ENCODE data around the gene ESCO1. TPM values are rescaled to one million over a fixed set of nuclear protein-coding genes. Genes with fewer than 3 reads are reported as not detected.
A peak's percentile ranks its signal among the peaks of the same experiment; 100 is the strongest.
"Not testable (repeated sequence)": the region's sequence is repeated elsewhere in the genome, so short reads cannot be mapped to it uniquely, and the experiment has no call there.

Gene ESCO1, protein sequence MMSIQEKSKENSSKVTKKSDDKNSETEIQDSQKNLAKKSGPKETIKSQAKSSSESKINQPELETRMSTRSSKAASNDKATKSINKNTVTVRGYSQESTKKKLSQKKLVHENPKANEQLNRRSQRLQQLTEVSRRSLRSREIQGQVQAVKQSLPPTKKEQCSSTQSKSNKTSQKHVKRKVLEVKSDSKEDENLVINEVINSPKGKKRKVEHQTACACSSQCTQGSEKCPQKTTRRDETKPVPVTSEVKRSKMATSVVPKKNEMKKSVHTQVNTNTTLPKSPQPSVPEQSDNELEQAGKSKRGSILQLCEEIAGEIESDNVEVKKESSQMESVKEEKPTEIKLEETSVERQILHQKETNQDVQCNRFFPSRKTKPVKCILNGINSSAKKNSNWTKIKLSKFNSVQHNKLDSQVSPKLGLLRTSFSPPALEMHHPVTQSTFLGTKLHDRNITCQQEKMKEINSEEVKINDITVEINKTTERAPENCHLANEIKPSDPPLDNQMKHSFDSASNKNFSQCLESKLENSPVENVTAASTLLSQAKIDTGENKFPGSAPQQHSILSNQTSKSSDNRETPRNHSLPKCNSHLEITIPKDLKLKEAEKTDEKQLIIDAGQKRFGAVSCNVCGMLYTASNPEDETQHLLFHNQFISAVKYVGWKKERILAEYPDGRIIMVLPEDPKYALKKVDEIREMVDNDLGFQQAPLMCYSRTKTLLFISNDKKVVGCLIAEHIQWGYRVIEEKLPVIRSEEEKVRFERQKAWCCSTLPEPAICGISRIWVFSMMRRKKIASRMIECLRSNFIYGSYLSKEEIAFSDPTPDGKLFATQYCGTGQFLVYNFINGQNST
- total RNA-seq = 16.8 and 18.6 TPM in 2 replicates

GRCh38 chr18:21600526-21601410, at the start of gene ESCO1:
ESCO1 (minus strand) TSS chr18:21600704; CDS start chr18:21574843, 25,861 bp downstream.
- DNase-seq (ENCODE audit: low read depth) = peak; percentile 99
- peak; percentile 56 for TF ChIP-seq CTCF (IDR thresholded peaks at IDR 0.05; ENCODE audit: insufficient read depth, low read depth, low read length)
- peak within 1 kb of the TSS; percentile 99 for H3K4me3 ChIP-seq (ENCODE audit: low read depth, low read length)

DNA sequence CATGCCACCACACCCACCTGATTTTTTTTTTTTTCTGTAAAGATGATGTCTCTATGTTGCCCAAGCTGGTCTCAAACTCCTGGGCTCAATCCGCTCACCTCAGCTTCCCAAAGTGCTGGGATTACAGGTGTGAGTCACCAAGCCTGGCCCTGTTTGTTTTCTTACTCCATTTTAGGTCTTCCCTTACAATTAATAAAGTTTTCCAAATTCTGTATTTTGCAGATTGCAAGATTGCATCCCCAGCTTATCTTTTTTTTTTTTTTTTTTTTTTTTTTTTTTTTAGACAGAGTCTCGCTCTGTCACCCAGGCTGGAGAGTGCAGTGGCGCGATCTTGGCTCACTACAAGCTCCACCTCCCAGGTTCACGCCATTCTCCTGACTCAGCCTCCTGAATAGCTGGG, 39.9 kb upstream of the ESCO1 start:
- H3K4me3 ChIP-seq (ENCODE audit: low read depth, low read length); DNase-seq (ENCODE audit: low read depth): not testable (repeated sequence)

- TF ChIP-seq CTCF (IDR thresholded peaks at IDR 0.05; ENCODE audit: insufficient read depth, low read depth, low read length) = no peak
- DNase-seq (ENCODE audit: low read depth) = no peak
- H3K4me3 ChIP-seq (ENCODE audit: low read depth, low read length) = no peak overlapping the region
These were observed 38.3 kb upstream of the ESCO1 start for GRCh38 chr18:21638822-21639221.

DNA sequence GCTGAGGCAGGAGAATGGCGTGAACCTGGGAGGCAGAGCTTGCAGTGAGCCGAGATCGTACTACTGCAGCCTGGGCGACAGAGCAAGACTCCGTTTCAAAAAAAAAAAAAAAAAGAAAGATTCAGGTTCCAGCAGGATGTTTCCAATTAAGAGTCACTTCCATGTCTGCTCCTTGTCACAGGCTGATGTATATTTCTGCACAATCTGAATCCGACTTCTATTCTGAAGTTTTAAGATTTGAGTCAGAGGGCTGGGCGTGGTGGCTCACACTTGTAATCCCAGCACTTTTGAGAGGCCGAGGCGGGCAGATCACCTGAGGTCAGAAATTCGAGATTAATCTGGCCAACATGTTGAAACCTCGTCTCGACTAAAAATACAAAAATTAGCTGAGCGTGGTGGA, 36.3 kb upstream of the ESCO1 start:
- DNase-seq (ENCODE audit: low read depth) = no peak
- H3K4me3 ChIP-seq (ENCODE audit: low read depth, low read length) = no peak overlapping the region
- no peak for TF ChIP-seq CTCF (IDR thresholded peaks at IDR 0.05; ENCODE audit: insufficient read depth, low read depth, low read length)

DNA sequence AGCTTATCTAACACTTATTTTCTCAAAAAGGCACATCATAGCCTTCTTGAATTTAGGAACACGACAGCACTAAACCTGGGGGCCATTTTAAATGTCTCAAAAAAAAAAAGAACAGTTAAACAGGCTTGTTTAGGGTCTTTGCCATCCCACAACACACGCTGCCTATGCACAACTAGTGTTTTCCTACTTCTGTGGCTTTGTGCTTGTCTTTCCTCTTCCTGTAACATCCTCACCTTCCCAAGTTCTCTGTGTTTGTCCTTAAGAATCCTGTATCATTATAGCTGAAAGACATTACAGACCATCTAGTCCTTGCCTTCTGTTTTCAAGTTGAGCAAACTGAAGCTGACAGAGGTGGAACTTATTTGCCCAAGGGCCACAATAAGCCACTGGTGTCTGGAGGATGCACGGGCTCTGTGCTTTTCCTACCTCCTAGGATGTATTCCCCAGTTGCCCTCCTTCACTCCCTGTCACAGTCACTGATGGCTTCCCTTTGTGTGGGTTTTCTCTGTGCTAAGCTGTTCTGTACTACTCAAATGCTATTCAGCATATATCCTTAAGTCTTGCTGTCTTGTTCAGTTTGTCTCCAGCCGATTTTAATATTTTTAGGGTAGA, 34.2 kb upstream of the ESCO1 start:
- DNase-seq (ENCODE audit: low read depth) = no peak
- no peak for TF ChIP-seq CTCF (IDR thresholded peaks at IDR 0.05; ENCODE audit: insufficient read depth, low read depth, low read length)
- H3K4me3 ChIP-seq (ENCODE audit: low read depth, low read length) = no peak overlapping the region

DNA sequence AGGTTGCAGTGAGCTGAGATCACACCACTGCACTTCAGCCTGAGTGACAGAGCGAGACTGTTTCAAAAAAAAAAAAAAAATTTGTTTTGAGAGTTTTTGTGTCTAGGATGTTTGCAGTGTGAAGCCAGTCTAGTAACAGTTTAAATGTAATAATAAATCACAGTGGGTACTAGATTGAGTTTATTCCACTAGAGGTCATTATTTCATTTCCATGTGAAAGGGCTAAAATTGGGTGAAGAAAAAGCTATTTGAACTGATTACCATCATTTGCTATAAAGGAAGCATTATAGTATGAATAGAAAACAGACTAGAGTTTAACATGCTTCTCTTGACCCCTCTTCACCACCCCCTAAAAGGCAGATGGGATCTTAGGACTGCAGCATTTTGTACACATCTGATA, 31.9 kb upstream of the ESCO1 start:
- peak; percentile 21 for DNase-seq (ENCODE audit: low read depth)
- TF ChIP-seq CTCF (IDR thresholded peaks at IDR 0.05; ENCODE audit: insufficient read depth, low read depth, low read length) = no peak
- H3K4me3 ChIP-seq (ENCODE audit: low read depth, low read length) = no peak overlapping the region
